WTC11 (cell line): ENCODE data around the gene CD93. TPM values are rescaled to one million over a fixed set of nuclear protein-coding genes. Genes with fewer than 3 reads are reported as not detected.

Source experiments
- ARID4B ChIP-seq: sonication (generic); formaldehyde crosslinking; IDR thresholded peaks from 2 replicates; pipeline ENCODE4 v1.8.0; 2023; ENCODE audit warnings: missing genetic modification reagents, mild to moderate bottlenecking, borderline replicate concordance
- ATF1 ChIP-seq: sonication (generic); formaldehyde crosslinking; IDR thresholded peaks from 2 replicates; pipeline ENCODE4 v1.8.1; 2023; ENCODE audit warnings: mild to moderate bottlenecking, moderate library complexity, missing genetic modification reagents
- ATF3 ChIP-seq: sonication (generic); formaldehyde crosslinking; conservative IDR thresholded peaks from 2 replicates; pipeline ENCODE4 v1.8.1; 2022; ENCODE audit warnings: mild to moderate bottlenecking, missing genetic modification reagents
- CDX4 ChIP-seq: fragments of 250-450 bp; sonication (Bioruptor Pico); IDR thresholded peaks from 2 replicates; pipeline ENCODE4 v1.9.0; 2021; ENCODE audit warnings: moderate library complexity, mild to moderate bottlenecking, inconsistent platforms, borderline replicate concordance
- CREB1 ChIP-seq: sonication (generic); formaldehyde crosslinking; IDR thresholded peaks from 2 replicates; pipeline ENCODE4 v1.8.0; 2023; ENCODE audit warnings: mild to moderate bottlenecking, missing genetic modification reagents
- E2F4 ChIP-seq: sonication (generic); formaldehyde crosslinking; IDR thresholded peaks from 2 replicates; pipeline ENCODE4 v1.8.1; 2022; ENCODE audit warnings: low read depth, mild to moderate bottlenecking, moderate library complexity, missing genetic modification reagents, borderline replicate concordance
- E2F5 ChIP-seq: sonication (generic); formaldehyde crosslinking; IDR thresholded peaks from 2 replicates; pipeline ENCODE4 v1.8.1; 2022; ENCODE audit warnings: mild to moderate bottlenecking, moderate library complexity, missing genetic modification reagents
- ETV6 ChIP-seq: sonication (generic); formaldehyde crosslinking; IDR thresholded peaks from 2 replicates; pipeline ENCODE4 v1.8.1; 2022; ENCODE audit warnings: mild to moderate bottlenecking, missing genetic modification reagents
- GTF2I ChIP-seq: fragments of 250-450 bp; sonication (Bioruptor Pico); conservative IDR thresholded peaks from 2 replicates; pipeline ENCODE4 v1.4.0; 2021; ENCODE audit warnings: mild to moderate bottlenecking
- IRF1 ChIP-seq: sonication (generic); formaldehyde crosslinking; IDR thresholded peaks from 2 replicates; pipeline ENCODE4 v1.8.0; 2023; ENCODE audit warnings: missing genetic modification reagents
- KAT7 ChIP-seq: sonication (generic); formaldehyde crosslinking; IDR thresholded peaks from 2 replicates; pipeline ENCODE4 v1.8.1; 2023; ENCODE audit warnings: missing genetic modification reagents, mild to moderate bottlenecking, borderline replicate concordance
- MXD4 ChIP-seq: fragments of 250-450 bp; sonication (Bioruptor Pico); IDR thresholded peaks from 2 replicates; pipeline ENCODE4 v1.8.0; 2021; ENCODE audit warnings: mild to moderate bottlenecking, moderate library complexity, borderline replicate concordance
- MYBL2 ChIP-seq: sonication (generic); formaldehyde crosslinking; IDR thresholded peaks from 2 replicates; pipeline ENCODE4 v1.8.1; 2023; ENCODE audit warnings: mild to moderate bottlenecking, moderate library complexity, missing genetic modification reagents
- NFE2L1 ChIP-seq: sonication (generic); formaldehyde crosslinking; IDR thresholded peaks from 2 replicates; pipeline ENCODE4 v1.8.1; 2023; ENCODE audit warnings: missing genetic modification reagents
- NFYB ChIP-seq: sonication (generic); formaldehyde crosslinking; conservative IDR thresholded peaks from 2 replicates; pipeline ENCODE4 v1.8.0; 2022; ENCODE audit warnings: low read depth, missing genetic modification reagents
- NR1H2 ChIP-seq: sonication (generic); formaldehyde crosslinking; IDR thresholded peaks from 2 replicates; pipeline ENCODE4 v1.9.0; 2021; ENCODE audit warnings: mild to moderate bottlenecking, moderate library complexity, missing genetic modification reagents
- PRRX2 ChIP-seq: fragments of 250-450 bp; sonication (Bioruptor Pico); IDR thresholded peaks from 2 replicates; pipeline ENCODE4 v1.8.0; 2021; ENCODE audit warnings: mild to moderate bottlenecking
- SMAD4 ChIP-seq: sonication (generic); formaldehyde crosslinking; IDR thresholded peaks from 2 replicates; pipeline ENCODE4 v1.8.0; 2022; ENCODE audit warnings: mild to moderate bottlenecking, missing genetic modification reagents
- STAT6 ChIP-seq: sonication (generic); formaldehyde crosslinking; conservative IDR thresholded peaks from 2 replicates; pipeline ENCODE4 v1.8.1; 2023; ENCODE audit warnings: mild to moderate bottlenecking, low read depth, missing genetic modification reagents, moderate library complexity
- TEAD1 ChIP-seq: sonication (generic); formaldehyde crosslinking; IDR thresholded peaks from 2 replicates; pipeline ENCODE4 v1.8.0; 2022; ENCODE audit warnings: mild to moderate bottlenecking, missing genetic modification reagents
- TEAD4 ChIP-seq: sonication (generic); formaldehyde crosslinking; IDR thresholded peaks from 2 replicates; pipeline ENCODE4 v1.8.0; 2022; ENCODE audit warnings: mild to moderate bottlenecking, missing genetic modification reagents
- ZBTB43 ChIP-seq: sonication (generic); formaldehyde crosslinking; IDR thresholded peaks from 2 replicates; pipeline ENCODE4 v1.8.1; 2023; ENCODE audit warnings: mild to moderate bottlenecking, missing genetic modification reagents
- ZNF219 ChIP-seq: sonication (generic); formaldehyde crosslinking; IDR thresholded peaks from 2 replicates; pipeline ENCODE4 v1.8.0; 2023; ENCODE audit warnings: missing genetic modification reagents, mild to moderate bottlenecking, borderline replicate concordance
- ZNF263 ChIP-seq: sonication (generic); formaldehyde crosslinking; IDR thresholded peaks from 2 replicates; pipeline ENCODE4 v1.8.1; 2022; ENCODE audit warnings: low read depth, mild to moderate bottlenecking, moderate library complexity, missing genetic modification reagents
- ZNF317 ChIP-seq: sonication (generic); formaldehyde crosslinking; IDR thresholded peaks from 2 replicates; pipeline ENCODE4 v1.8.1; 2023; ENCODE audit warnings: low read depth, mild to moderate bottlenecking, moderate library complexity, missing genetic modification reagents, borderline replicate concordance
- total RNA-seq: library from RNA; stranded (reverse); gene quantifications from 3 replicates; pipeline ENCODE4 v1.2.3, GENCODE V29; 2021

CD93 gene
- total RNA-seq, 1 experiment from 2014 or later, result 0.09 TPM

GRCh38 chr20:23049201-23050075, 36.7 kb downstream of the CD93 start, which contains the start of gene THBD (continued):
- TF ChIP-seq ATF3 (no peak), NFYB (CRISPR knock-in tag) (0 out of 2 replicates have a peak, but pooled peaks have one; percentile 10), E2F5 (CRISPR knock-in tag) (peak; percentile 67; the same call in 1 of the 2 replicates), CREB1 (CRISPR knock-in tag) (0 out of 2 replicates have a peak, but pooled peaks have one; percentile 24), ATF1 (CRISPR knock-in tag) (no peak), MYBL2 (CRISPR knock-in tag) (peak; percentile 45), MXD4 (no peak), PRRX2 (CRISPR knock-in tag) (no peak), IRF1 (CRISPR knock-in tag) (peak; percentile 53; the same call in 1 of the 2 replicates), ZNF263 (CRISPR knock-in tag) (no peak), SMAD4 (CRISPR knock-in tag) (peak; percentile 83; the same call in 1 of the 2 replicates), TEAD4 (CRISPR knock-in tag) (peak; percentile 78), ZNF219 (CRISPR knock-in tag) (peak; percentile 70; the same call in 1 of the 2 replicates), STAT6 (CRISPR knock-in tag) (no peak), ZNF317 (CRISPR knock-in tag) (no peak), GTF2I (CRISPR knock-in tag) (no peak), E2F4 (CRISPR knock-in tag) (peak; percentile 37; the same call in 1 of the 2 replicates), ETV6 (CRISPR knock-in tag) (peak; percentile 69; the same call in 1 of the 2 replicates), KAT7 (CRISPR knock-in tag) (no peak), NFE2L1 (peak; percentile 78; the same call in 1 of the 2 replicates), ZBTB43 (CRISPR knock-in tag) (peak; percentile 89), ARID4B (CRISPR knock-in tag) (peak; percentile 86; the same call in 1 of the 2 replicates), CDX4 (no peak), NR1H2 (CRISPR knock-in tag) (no peak), TEAD1 (CRISPR knock-in tag) (0 out of 2 replicates have a peak, but pooled peaks have one; percentile 73)
